Liver (tissue), 9 donors: Measurements from ENCODE around the gene PIGN. TPM values are rescaled to one million over a fixed set of nuclear protein-coding genes. Genes with fewer than 3 reads are reported as not detected.

Source experiments
- DNase-seq: peaks from one replicate; pipeline ENCODE4 v3.0.0-alpha.2; 2017; ENCODE audit warnings: low spot score
- H3K27ac ChIP-seq, 2 donors: one replicate each; pipeline ENCODE4 v1.7.0; 2013; ENCODE audit warnings: inconsistent platforms in 2 of 2, low read length in 2 of 2, control low read depth in 1 of 2, low read depth in 1 of 2, mild to moderate bottlenecking in 1 of 2
- H3K27me3 ChIP-seq, 4 donors: one replicate each; pipeline versions ENCODE4 v1.6.1 to v1.7.0; 2013; ENCODE audit warnings: low read length in 3 of 4, inconsistent platforms in 1 of 4, mild to moderate bottlenecking in 1 of 4, moderate library complexity in 1 of 4; ENCODE audit not compliant: control insufficient read depth in 4 of 4, insufficient read depth in 4 of 4
- H3K36me3 ChIP-seq, 4 donors: one replicate each; pipeline versions ENCODE4 v1.6.1 to v1.7.0; 2013; ENCODE audit warnings: low read length in 3 of 4, mild to moderate bottlenecking in 3 of 4, low read depth in 1 of 4, moderate library complexity in 1 of 4; ENCODE audit not compliant: control insufficient read depth in 4 of 4, insufficient read depth in 3 of 4
- H3K4me1 ChIP-seq, 4 donors: one replicate each; pipeline versions ENCODE4 v1.6.1 to v1.7.0; 2013; ENCODE audit warnings: low read length in 3 of 4, mild to moderate bottlenecking in 3 of 4, moderate library complexity in 1 of 4; ENCODE audit not compliant: control insufficient read depth in 4 of 4, insufficient read depth in 4 of 4
- H3K4me3 ChIP-seq, 3 donors: one replicate each; pipeline versions ENCODE4 v1.6.1 to v1.7.0; 2013; ENCODE audit warnings: low read length in 3 of 3, control low read depth in 1 of 3, low read depth in 1 of 3, mild to moderate bottlenecking in 1 of 3
- H3K9ac ChIP-seq, 2 donors: one replicate each; pipeline ENCODE4 v1.7.0; 2013; ENCODE audit warnings: low read length in 2 of 2, mild to moderate bottlenecking in 2 of 2, moderate library complexity in 2 of 2, control low read depth in 1 of 2, low read depth in 1 of 2
- H3K9me3 ChIP-seq, 4 donors: one replicate each; pipeline versions ENCODE4 v1.6.1 to v1.7.0; 2013; ENCODE audit warnings: low read length in 3 of 4; ENCODE audit not compliant: control insufficient read depth in 4 of 4
- EGR1 ChIP-seq, 2 donors: IDR thresholded peaks; 2 replicates each; pipeline ENCODE4 v1.6.1; 2016 to 2018; ENCODE audit warnings: antibody characterized with exemption in 2 of 2, low read depth in 2 of 2
- FOXA1 ChIP-seq: IDR thresholded peaks from 2 replicates; pipeline ENCODE4 v1.6.1; 2016; ENCODE audit warnings: antibody characterized with exemption
- FOXA2 ChIP-seq: IDR thresholded peaks from 2 replicates; pipeline ENCODE4 v1.6.1; 2016; ENCODE audit warnings: antibody characterized with exemption
- GABPA ChIP-seq, 2 donors: IDR thresholded peaks in 1 of 2; conservative IDR thresholded peaks in 1 of 2; 2 replicates each; pipeline ENCODE4 v1.6.1; 2016; ENCODE audit warnings: antibody characterized with exemption in 2 of 2, mild to moderate bottlenecking in 1 of 2, moderate library complexity in 1 of 2
- HNF4A ChIP-seq, 2 donors: conservative IDR thresholded peaks; 2 replicates each; pipeline ENCODE4 v1.6.1; 2016; ENCODE audit warnings: antibody characterized with exemption in 2 of 2, mild to moderate bottlenecking in 2 of 2
- HNF4G ChIP-seq: IDR thresholded peaks from 2 replicates; pipeline ENCODE4 v1.6.1; 2016; ENCODE audit warnings: antibody characterized with exemption
- JUND ChIP-seq, 2 donors: IDR thresholded peaks; 2 replicates each; pipeline ENCODE4 v1.6.1; 2016; ENCODE audit warnings: antibody characterized with exemption in 2 of 2
- NR2F2 ChIP-seq: IDR thresholded peaks from 2 replicates; pipeline ENCODE4 v1.6.1; 2016; ENCODE audit warnings: antibody characterized with exemption
- RAD21 ChIP-seq, 2 donors: IDR thresholded peaks; 2 replicates each; pipeline ENCODE4 v1.6.1; 2016; ENCODE audit warnings: antibody characterized with exemption in 2 of 2, mild to moderate bottlenecking in 2 of 2
- RXRA ChIP-seq, 2 donors: IDR thresholded peaks; 2 replicates each; pipeline ENCODE4 v1.6.1; 2017 to 2018; ENCODE audit warnings: antibody characterized with exemption in 2 of 2, mild to moderate bottlenecking in 1 of 2
- SP1 ChIP-seq: IDR thresholded peaks from 2 replicates; pipeline ENCODE4 v1.6.1; 2018; ENCODE audit warnings: antibody characterized with exemption, mild to moderate bottlenecking
- TAF1 ChIP-seq: conservative IDR thresholded peaks from 2 replicates; pipeline ENCODE4 v1.6.1; 2016; ENCODE audit warnings: antibody characterized with exemption, mild to moderate bottlenecking
- YY1 ChIP-seq: IDR thresholded peaks from 2 replicates; pipeline ENCODE4 v1.6.1; 2016; ENCODE audit warnings: antibody characterized with exemption, mild to moderate bottlenecking
- ZBTB33 ChIP-seq: IDR thresholded peaks from 2 replicates; pipeline ENCODE4 v1.6.1; 2016; ENCODE audit warnings: antibody characterized with exemption
- WGBS: extraction: QIAGEN DNeasy Blood & Tissue Kit; methylation state at CpG from one replicate; pipeline ENCODE4 v1.1.7; 2013; 5-methylcytosine and 5-hydroxymethylcytosine counted together
- polyA plus RNA-seq, 2 donors: library from polyadenylated mRNA; stranded (reverse) in 1 of 2; unstranded in 1 of 2; fragments of 200-250 nt in 1 of 2; fragments of >200 nt in 1 of 2; fragmentation: Nextera tagmentation in 1 of 2; extraction: Ambion mirVana in 1 of 2; gene quantifications; one replicate each; pipeline versions ENCODE4 v1.2.1 to v1.2.3, GENCODE V29; 2013 to 2015
- total RNA-seq, 2 donors: library from RNA; depleted of rRNA; stranded (reverse); fragments of >200 nt; gene quantifications; one replicate each; pipeline ENCODE4 v1.2.3, GENCODE V29; 2014
- TF ChIP-seq, protein P1 (sequence below): IDR thresholded peaks from 2 replicates; pipeline ENCODE4 v1.6.1; 2016; ENCODE audit warnings: antibody characterized with exemption
- TF ChIP-seq, protein P2 (sequence below): IDR thresholded peaks from 2 replicates; pipeline ENCODE4 v1.6.1; 2016; ENCODE audit warnings: antibody characterized with exemption
- TF ChIP-seq, protein P3 (sequence below): IDR thresholded peaks from 2 replicates; pipeline ENCODE4 v1.6.1; 2016; ENCODE audit warnings: antibody characterized with exemption, mild to moderate bottlenecking
- TF ChIP-seq, protein P4 (sequence below): fragments of 150-350 bp; IDR thresholded peaks from 2 replicates; pipeline ENCODE4 v1.5.1; 2017; ENCODE audit warnings: improper control_type of control experiment, low read depth, low read length; ENCODE audit not compliant: missing input control
- donor health status: healthy.
- donor health status: healthy.
- donor health status: healthy.
- donor health status: healthy.
- donor health status: healthy.

The PIGN gene
- total and polyA plus RNA-seq, 4 donors = 5.1 to 20.6 (median 12.5) TPM

GRCh38 chr18:62088156-62088555 lies 98.7 kb downstream of the PIGN start:
- no peak for TF ChIP-seq TAF1
- TF ChIP-seq, protein P1, sequence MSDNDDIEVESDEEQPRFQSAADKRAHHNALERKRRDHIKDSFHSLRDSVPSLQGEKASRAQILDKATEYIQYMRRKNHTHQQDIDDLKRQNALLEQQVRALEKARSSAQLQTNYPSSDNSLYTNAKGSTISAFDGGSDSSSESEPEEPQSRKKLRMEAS = no peak
- Histone ChIP-seq H3K4me3 (no peak overlapping the region), H3K27ac (no peak overlapping the region), H3K9me3 (no peaks in the 10 kb centered on the region), H3K4me1 (peaks cover 2 to 10% (median 3%) of the 10 kb centered on the region in 4 donors), H3K9ac (no peak overlapping the region), H3K36me3 (peaks cover 0 to 6% (median under 1%) of the 10 kb centered on the region in 4 donors), H3K27me3 (no peaks in the 10 kb centered on the region)
- 89% methylated on average over 2 of the region's 2 CpGs for WGBS
- DNase-seq = no peak

- 94% methylated on average over 5 of the region's 5 CpGs for WGBS
- Histone ChIP-seq H3K27ac (no peak overlapping the region), H3K9ac (no peak overlapping the region), H3K4me1 (peaks cover 0 to 4% (median 1%) of the 10 kb centered on the region in 4 donors), H3K36me3 (peaks cover 0 to 6% (median under 1%) of the 10 kb centered on the region in 4 donors), H3K9me3 (no peaks in the 10 kb centered on the region), H3K4me3 (no peak overlapping the region), H3K27me3 (no peaks in the 10 kb centered on the region)
- TF ChIP-seq, protein P2, sequence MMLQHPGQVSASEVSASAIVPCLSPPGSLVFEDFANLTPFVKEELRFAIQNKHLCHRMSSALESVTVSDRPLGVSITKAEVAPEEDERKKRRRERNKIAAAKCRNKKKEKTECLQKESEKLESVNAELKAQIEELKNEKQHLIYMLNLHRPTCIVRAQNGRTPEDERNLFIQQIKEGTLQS = no peak
- TF ChIP-seq FOXA1 (no peak), EGR1 (IDR thresholded peaks at IDR 0.05; ENCODE audit: low read depth in 2 of 2) (no peak), GABPA (IDR thresholded peaks at IDR 0.05 in 1 of 2, conservative IDR thresholded peaks at IDR 0.05 in 1 of 2) (no peak), RAD21 (IDR thresholded peaks at IDR 0.05) (no peak), JUND (IDR thresholded peaks at IDR 0.05) (no peak), FOXA2 (no peak), ZBTB33 (no peak), YY1 (no peak), RXRA (IDR thresholded peaks at IDR 0.05) (no peak), HNF4G (no peak), SP1 (no peak), TAF1 (no peak), HNF4A (conservative IDR thresholded peaks at IDR 0.05) (no peak), NR2F2 (no peak)
- TF ChIP-seq, protein P3, sequence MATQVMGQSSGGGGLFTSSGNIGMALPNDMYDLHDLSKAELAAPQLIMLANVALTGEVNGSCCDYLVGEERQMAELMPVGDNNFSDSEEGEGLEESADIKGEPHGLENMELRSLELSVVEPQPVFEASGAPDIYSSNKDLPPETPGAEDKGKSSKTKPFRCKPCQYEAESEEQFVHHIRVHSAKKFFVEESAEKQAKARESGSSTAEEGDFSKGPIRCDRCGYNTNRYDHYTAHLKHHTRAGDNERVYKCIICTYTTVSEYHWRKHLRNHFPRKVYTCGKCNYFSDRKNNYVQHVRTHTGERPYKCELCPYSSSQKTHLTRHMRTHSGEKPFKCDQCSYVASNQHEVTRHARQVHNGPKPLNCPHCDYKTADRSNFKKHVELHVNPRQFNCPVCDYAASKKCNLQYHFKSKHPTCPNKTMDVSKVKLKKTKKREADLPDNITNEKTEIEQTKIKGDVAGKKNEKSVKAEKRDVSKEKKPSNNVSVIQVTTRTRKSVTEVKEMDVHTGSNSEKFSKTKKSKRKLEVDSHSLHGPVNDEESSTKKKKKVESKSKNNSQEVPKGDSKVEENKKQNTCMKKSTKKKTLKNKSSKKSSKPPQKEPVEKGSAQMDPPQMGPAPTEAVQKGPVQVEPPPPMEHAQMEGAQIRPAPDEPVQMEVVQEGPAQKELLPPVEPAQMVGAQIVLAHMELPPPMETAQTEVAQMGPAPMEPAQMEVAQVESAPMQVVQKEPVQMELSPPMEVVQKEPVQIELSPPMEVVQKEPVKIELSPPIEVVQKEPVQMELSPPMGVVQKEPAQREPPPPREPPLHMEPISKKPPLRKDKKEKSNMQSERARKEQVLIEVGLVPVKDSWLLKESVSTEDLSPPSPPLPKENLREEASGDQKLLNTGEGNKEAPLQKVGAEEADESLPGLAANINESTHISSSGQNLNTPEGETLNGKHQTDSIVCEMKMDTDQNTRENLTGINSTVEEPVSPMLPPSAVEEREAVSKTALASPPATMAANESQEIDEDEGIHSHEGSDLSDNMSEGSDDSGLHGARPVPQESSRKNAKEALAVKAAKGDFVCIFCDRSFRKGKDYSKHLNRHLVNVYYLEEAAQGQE = no peak
- TF ChIP-seq, protein P4, sequence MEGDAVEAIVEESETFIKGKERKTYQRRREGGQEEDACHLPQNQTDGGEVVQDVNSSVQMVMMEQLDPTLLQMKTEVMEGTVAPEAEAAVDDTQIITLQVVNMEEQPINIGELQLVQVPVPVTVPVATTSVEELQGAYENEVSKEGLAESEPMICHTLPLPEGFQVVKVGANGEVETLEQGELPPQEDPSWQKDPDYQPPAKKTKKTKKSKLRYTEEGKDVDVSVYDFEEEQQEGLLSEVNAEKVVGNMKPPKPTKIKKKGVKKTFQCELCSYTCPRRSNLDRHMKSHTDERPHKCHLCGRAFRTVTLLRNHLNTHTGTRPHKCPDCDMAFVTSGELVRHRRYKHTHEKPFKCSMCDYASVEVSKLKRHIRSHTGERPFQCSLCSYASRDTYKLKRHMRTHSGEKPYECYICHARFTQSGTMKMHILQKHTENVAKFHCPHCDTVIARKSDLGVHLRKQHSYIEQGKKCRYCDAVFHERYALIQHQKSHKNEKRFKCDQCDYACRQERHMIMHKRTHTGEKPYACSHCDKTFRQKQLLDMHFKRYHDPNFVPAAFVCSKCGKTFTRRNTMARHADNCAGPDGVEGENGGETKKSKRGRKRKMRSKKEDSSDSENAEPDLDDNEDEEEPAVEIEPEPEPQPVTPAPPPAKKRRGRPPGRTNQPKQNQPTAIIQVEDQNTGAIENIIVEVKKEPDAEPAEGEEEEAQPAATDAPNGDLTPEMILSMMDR = no peak
- TF ChIP-seq, protein P1 = no peak
- DNase-seq = no peak
Measured at GRCh38 chr18:62085756-62086155, 101.1 kb downstream of the PIGN start.
